ENCODE data around the gene SKP1. TPM values are rescaled to one million over a fixed set of nuclear protein-coding genes. Genes with fewer than 3 reads are reported as not detected.
A peak's percentile ranks its signal among the peaks of the same experiment; 100 is the strongest.

SKP1 gene
- total and polyA plus RNA-seq, 10 of the 15 experiments (the other 5 are each of a cell fraction or from before 2014, with no cell fraction given): 100 to 1,686 (median 519) TPM

DNA sequence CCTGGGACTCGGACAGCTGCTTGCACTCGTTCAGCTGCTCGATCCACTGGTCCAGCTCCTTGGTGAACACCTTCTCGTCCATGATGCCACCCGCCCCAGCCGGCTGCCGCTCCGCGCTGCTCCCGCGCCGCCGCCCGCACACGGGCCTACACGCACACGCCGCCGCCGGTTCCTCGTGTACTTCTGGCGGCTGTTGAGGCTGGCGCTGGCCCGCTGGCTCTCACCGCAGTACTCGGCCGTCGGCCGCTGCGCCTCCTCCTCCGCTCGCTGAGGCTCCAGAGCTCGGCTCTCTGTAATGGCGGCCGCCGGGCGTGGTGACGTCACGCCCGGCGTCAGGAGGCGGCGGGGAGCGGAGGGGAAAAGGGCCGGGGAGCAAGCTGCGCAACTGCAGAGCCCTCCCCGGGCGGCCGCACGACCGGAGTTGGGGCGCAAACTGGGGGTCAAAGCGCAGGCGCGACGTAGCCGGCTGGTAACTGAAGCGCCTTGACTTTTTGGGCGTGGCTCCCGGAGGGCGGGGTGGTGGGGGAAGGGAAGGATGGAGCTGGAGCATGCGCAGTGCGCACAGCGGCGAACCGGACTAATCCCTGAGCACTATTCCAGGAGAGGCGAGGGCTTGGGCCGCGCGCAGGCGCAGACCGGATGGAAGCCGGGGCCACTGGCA is 49.2 kb upstream of the SKP1 start, which contains the start of gene PPP2CA (continued):
- TF ChIP-seq, protein P1, sequence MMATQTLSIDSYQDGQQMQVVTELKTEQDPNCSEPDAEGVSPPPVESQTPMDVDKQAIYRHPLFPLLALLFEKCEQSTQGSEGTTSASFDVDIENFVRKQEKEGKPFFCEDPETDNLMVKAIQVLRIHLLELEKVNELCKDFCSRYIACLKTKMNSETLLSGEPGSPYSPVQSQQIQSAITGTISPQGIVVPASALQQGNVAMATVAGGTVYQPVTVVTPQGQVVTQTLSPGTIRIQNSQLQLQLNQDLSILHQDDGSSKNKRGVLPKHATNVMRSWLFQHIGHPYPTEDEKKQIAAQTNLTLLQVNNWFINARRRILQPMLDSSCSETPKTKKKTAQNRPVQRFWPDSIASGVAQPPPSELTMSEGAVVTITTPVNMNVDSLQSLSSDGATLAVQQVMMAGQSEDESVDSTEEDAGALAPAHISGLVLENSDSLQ (IDR thresholded peaks at IDR 0.05): peak; percentile 13; the same call in 1 of the 2 replicates
- TF ChIP-seq KLF5 (IDR thresholded peaks at IDR 0.05; ENCODE audit: partially characterized antibody) (peak; percentile 87), IKZF1 (conservative IDR thresholded peaks at IDR 0.05) (peak; percentile 93), CREM (IDR thresholded peaks at IDR 0.05; ENCODE audit: low read depth) (peak; percentile 91), MXI1 (IDR thresholded peaks at IDR 0.05; ENCODE audit: low read depth, low read length) (no peak; the same call in 1 of the 2 replicates), SUPT20H (IDR thresholded peaks at IDR 0.05; ENCODE audit: borderline replicate concordance, control insufficient read depth, low read depth, low read length) (no peak), PAX5 (IDR thresholded peaks at IDR 0.05; ENCODE audit: borderline replicate concordance, low read depth, low read length) (no peak), SUZ12 (IDR thresholded peaks at IDR 0.05; ENCODE audit: unreplicated experiment) (no peak), MEF2B (IDR thresholded peaks at IDR 0.05; ENCODE audit: partially characterized antibody, poor library complexity, severe bottlenecking) (no peak), MYC (IDR thresholded peaks at IDR 0.05; ENCODE audit: insufficient read depth, insufficient read length, insufficient replicate concordance, low read length, severe bottlenecking) (no peak), NR2C1 (IDR thresholded peaks at IDR 0.05) (no peak), RB1 (IDR thresholded peaks at IDR 0.05; ENCODE audit: borderline replicate concordance) (0 out of 2 replicates have a peak, but pooled peaks have one; percentile 25)
- TF ChIP-seq, protein P2, sequence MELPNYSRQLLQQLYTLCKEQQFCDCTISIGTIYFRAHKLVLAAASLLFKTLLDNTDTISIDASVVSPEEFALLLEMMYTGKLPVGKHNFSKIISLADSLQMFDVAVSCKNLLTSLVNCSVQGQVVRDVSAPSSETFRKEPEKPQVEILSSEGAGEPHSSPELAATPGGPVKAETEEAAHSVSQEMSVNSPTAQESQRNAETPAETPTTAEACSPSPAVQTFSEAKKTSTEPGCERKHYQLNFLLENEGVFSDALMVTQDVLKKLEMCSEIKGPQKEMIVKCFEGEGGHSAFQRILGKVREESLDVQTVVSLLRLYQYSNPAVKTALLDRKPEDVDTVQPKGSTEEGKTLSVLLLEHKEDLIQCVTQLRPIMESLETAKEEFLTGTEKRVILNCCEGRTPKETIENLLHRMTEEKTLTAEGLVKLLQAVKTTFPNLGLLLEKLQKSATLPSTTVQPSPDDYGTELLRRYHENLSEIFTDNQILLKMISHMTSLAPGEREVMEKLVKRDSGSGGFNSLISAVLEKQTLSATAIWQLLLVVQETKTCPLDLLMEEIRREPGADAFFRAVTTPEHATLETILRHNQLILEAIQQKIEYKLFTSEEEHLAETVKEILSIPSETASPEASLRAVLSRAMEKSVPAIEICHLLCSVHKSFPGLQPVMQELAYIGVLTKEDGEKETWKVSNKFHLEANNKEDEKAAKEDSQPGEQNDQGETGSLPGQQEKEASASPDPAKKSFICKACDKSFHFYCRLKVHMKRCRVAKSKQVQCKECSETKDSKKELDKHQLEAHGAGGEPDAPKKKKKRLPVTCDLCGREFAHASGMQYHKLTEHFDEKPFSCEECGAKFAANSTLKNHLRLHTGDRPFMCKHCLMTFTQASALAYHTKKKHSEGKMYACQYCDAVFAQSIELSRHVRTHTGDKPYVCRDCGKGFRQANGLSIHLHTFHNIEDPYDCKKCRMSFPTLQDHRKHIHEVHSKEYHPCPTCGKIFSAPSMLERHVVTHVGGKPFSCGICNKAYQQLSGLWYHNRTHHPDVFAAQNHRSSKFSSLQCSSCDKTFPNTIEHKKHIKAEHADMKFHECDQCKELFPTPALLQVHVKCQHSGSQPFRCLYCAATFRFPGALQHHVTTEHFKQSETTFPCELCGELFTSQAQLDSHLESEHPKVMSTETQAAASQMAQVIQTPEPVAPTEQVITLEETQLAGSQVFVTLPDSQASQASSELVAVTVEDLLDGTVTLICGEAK (IDR thresholded peaks at IDR 0.05; ENCODE audit: borderline replicate concordance): no peak
- TF ChIP-seq, protein P3, sequence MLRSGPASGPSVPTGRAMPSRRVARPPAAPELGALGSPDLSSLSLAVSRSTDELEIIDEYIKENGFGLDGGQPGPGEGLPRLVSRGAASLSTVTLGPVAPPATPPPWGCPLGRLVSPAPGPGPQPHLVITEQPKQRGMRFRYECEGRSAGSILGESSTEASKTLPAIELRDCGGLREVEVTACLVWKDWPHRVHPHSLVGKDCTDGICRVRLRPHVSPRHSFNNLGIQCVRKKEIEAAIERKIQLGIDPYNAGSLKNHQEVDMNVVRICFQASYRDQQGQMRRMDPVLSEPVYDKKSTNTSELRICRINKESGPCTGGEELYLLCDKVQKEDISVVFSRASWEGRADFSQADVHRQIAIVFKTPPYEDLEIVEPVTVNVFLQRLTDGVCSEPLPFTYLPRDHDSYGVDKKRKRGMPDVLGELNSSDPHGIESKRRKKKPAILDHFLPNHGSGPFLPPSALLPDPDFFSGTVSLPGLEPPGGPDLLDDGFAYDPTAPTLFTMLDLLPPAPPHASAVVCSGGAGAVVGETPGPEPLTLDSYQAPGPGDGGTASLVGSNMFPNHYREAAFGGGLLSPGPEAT (IDR thresholded peaks at IDR 0.05; ENCODE audit: low read depth): no peak
- TF ChIP-seq, protein P4, sequence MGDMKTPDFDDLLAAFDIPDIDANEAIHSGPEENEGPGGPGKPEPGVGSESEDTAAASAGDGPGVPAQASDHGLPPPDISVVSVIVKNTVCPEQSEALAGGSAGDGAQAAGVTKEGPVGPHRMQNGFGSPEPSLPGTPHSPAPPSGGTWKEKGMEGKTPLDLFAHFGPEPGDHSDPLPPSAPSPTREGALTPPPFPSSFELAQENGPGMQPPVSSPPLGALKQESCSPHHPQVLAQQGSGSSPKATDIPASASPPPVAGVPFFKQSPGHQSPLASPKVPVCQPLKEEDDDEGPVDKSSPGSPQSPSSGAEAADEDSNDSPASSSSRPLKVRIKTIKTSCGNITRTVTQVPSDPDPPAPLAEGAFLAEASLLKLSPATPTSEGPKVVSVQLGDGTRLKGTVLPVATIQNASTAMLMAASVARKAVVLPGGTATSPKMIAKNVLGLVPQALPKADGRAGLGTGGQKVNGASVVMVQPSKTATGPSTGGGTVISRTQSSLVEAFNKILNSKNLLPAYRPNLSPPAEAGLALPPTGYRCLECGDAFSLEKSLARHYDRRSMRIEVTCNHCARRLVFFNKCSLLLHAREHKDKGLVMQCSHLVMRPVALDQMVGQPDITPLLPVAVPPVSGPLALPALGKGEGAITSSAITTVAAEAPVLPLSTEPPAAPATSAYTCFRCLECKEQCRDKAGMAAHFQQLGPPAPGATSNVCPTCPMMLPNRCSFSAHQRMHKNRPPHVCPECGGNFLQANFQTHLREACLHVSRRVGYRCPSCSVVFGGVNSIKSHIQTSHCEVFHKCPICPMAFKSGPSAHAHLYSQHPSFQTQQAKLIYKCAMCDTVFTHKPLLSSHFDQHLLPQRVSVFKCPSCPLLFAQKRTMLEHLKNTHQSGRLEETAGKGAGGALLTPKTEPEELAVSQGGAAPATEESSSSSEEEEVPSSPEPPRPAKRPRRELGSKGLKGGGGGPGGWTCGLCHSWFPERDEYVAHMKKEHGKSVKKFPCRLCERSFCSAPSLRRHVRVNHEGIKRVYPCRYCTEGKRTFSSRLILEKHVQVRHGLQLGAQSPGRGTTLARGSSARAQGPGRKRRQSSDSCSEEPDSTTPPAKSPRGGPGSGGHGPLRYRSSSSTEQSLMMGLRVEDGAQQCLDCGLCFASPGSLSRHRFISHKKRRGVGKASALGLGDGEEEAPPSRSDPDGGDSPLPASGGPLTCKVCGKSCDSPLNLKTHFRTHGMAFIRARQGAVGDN (IDR thresholded peaks at IDR 0.05): peak; percentile 62

All from GM12878 (cell line).